PC-3 (cell line): ENCODE data around the gene TMEM81.

Source experiments
- EZH2 ChIP-seq: fragments of 300-600 bp; sonication (generic); IDR thresholded peaks from one replicate; pipeline ENCODE4 v1.6.1; 2017; ENCODE audit warnings: antibody characterized with exemption, mild to moderate bottlenecking, low read length; ENCODE audit not compliant: unreplicated experiment
- EZH2phosphoT487 ChIP-seq: fragments of 300-600 bp; sonication (generic); IDR thresholded peaks from 2 replicates; pipeline ENCODE4 v1.6.1; 2018; ENCODE audit warnings: mild to moderate bottlenecking, antibody characterized with exemption, low read length, borderline replicate concordance
- TF ChIP-seq, protein P1 (sequence below): fragments of 300-600 bp; sonication (generic); conservative IDR thresholded peaks from 2 replicates; pipeline ENCODE4 v1.5.1; 2017; ENCODE audit warnings: antibody characterized with exemption, low read depth, mild to moderate bottlenecking, low read length

GRCh38 chr1:205073511-205073910 is 10.7 kb downstream of the TMEM81 start:
- TF ChIP-seq, protein P1, sequence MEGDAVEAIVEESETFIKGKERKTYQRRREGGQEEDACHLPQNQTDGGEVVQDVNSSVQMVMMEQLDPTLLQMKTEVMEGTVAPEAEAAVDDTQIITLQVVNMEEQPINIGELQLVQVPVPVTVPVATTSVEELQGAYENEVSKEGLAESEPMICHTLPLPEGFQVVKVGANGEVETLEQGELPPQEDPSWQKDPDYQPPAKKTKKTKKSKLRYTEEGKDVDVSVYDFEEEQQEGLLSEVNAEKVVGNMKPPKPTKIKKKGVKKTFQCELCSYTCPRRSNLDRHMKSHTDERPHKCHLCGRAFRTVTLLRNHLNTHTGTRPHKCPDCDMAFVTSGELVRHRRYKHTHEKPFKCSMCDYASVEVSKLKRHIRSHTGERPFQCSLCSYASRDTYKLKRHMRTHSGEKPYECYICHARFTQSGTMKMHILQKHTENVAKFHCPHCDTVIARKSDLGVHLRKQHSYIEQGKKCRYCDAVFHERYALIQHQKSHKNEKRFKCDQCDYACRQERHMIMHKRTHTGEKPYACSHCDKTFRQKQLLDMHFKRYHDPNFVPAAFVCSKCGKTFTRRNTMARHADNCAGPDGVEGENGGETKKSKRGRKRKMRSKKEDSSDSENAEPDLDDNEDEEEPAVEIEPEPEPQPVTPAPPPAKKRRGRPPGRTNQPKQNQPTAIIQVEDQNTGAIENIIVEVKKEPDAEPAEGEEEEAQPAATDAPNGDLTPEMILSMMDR = no peak
- TF ChIP-seq EZH2 (no peak), EZH2phosphoT487 (no peak)
